ENCODE measurements around the gene UBE2J2. TPM values are rescaled to one million over a fixed set of nuclear protein-coding genes. Genes with fewer than 3 reads are reported as not detected.

UBE2J2 gene
- total and polyA plus RNA-seq, 2 of the 8 experiments (the other 6 are each of a cell fraction or from before 2014, with no cell fraction given) = 33.6 to 67.9 TPM

GRCh38 chr1:1211541-1212441, 61.9 kb downstream of the UBE2J2 start:
- Histone ChIP-seq H2AK5ac (ENCODE audit: low read depth, low read length) (no peak overlapping the region), H2BK5ac (ENCODE audit: low read depth, low read length) (no peak overlapping the region), H3K36me3 (ENCODE audit: control insufficient read depth in 2 of 4, insufficient read depth in 4 of 4, low read length in 3 of 4) (no peaks in the 10 kb centered on the region; a peak in 1 of 8 replicates), H3K27ac (ENCODE audit: low read depth, low read length) (no peak overlapping the region), H3K27me3 (replicated peaks in 1 of 4; ENCODE audit: control insufficient read depth in 3 of 4, extremely low read depth in 1 of 4, insufficient read depth in 3 of 4, low read length in 3 of 4) (peaks cover 0 to 4% (median 2%) of the 10 kb centered on the region in 4 experiments; a peak in 5 of 7 replicates), H4K91ac (replicated peaks; ENCODE audit: insufficient read length, low read length) (no peak overlapping the region), H3K14ac (ENCODE audit: insufficient read length) (no peak overlapping the region), H3K23me2 (ENCODE audit: low read depth, low read length) (no peaks in the 10 kb centered on the region), H3K4me3 (ENCODE audit: extremely low read depth in 1 of 4, insufficient read depth in 2 of 4, low read depth in 3 of 4, low read length in 4 of 4) (no peak overlapping the region), H4K8ac (ENCODE audit: extremely low read depth, insufficient read depth, low read length) (no peak overlapping the region), H4K5ac (ENCODE audit: insufficient read length, low read depth, low read length) (no peak overlapping the region), H3K23ac (ENCODE audit: insufficient read length) (no peak overlapping the region), H2BK15ac (ENCODE audit: low read length) (no peak overlapping the region), H3K4me1 (replicated peaks in 1 of 4; ENCODE audit: control insufficient read depth in 3 of 4, insufficient read depth in 4 of 4, low read length in 3 of 4) (peaks cover 0 to 2% (median 1%) of the 10 kb centered on the region in 4 experiments; a peak in 5 of 7 replicates), H3K79me2 (ENCODE audit: control insufficient read depth in 1 of 2, insufficient read depth in 2 of 2, low read length in 2 of 2) (no peaks in the 10 kb centered on the region), H2BK120ac (replicated peaks; ENCODE audit: low read depth, low read length) (no peak overlapping the region), H3K9me3 (ENCODE audit: insufficient read depth in 2 of 2, low read depth in 1 of 2, low read length in 1 of 2) (no peaks in the 10 kb centered on the region), H2BK20ac (ENCODE audit: low read length) (no peak overlapping the region), H3K18ac (ENCODE audit: extremely low read depth, low read length) (no peak overlapping the region), H2BK12ac (ENCODE audit: low read depth, low read length) (no peak overlapping the region), H4K20me1 (replicated peaks in 1 of 2; ENCODE audit: control insufficient read depth in 1 of 2, insufficient read depth in 2 of 2, low read length in 2 of 2) (peaks cover 3 to 6% of the 10 kb centered on the region in 2 experiments), H2AFZ (ENCODE audit: low read length) (no peak overlapping the region), H3K56ac (replicated peaks; ENCODE audit: insufficient read length, low read depth, low read length) (no peak overlapping the region), H3K79me1 (ENCODE audit: low read depth, low read length) (no peaks in the 10 kb centered on the region), H3K9ac (replicated peaks in 1 of 4; ENCODE audit: extremely low read depth in 1 of 4, low read depth in 3 of 4, low read length in 3 of 4) (no peak overlapping the region), H3K4ac (replicated peaks; ENCODE audit: insufficient read length, low read depth, low read length) (no peak overlapping the region), H3K4me2 (ENCODE audit: insufficient read depth in 1 of 2, low read depth in 2 of 2, low read length in 2 of 2) (no peak overlapping the region)
- FAIRE-seq = no peak
- 80% methylated on average over 1 of the region's 28 CpGs; no CpG with 5 or more reads in 1 of the 2 experiments for WGBS, 2 experiments (ENCODE audit: extremely low coverage in 1 of 2, insufficient coverage in 1 of 2, insufficient read length in 1 of 2, insufficient replicate concordance in 2 of 2, low coverage in 1 of 2, low lambda C conversion rate in 2 of 2, missing lambda C conversion rate in 1 of 2)
- POLR2A ChIA-PET (ENCODE audit: partially characterized antibody) = interaction anchor here (0.7 kb wide), 1 partner anchor 19 kb away, joined by 3 read pairs; the partner anchor contains the start of gene SDF4
- CTCF ChIA-PET (ENCODE audit: partially characterized antibody) = interaction anchor here (1.1 to 2.2 kb wide), 4 partner anchors 38 to 148 kb away, joined by 3 to 9 read pairs (median 4); partner anchors contain the start of gene TTLL10
- no peak for DNase-seq (ENCODE audit: low read depth in 1 of 2, low spot score in 2 of 2)
- TF ChIP-seq JUN (IDR thresholded peaks at IDR 0.05; ENCODE audit: low read depth, low read length) (no peak), SP1 (IDR thresholded peaks at IDR 0.05; ENCODE audit: low read depth, low read length) (no peak), CHD1 (IDR thresholded peaks at IDR 0.05; ENCODE audit: low read depth, low read length) (no peak), HDAC6 (IDR thresholded peaks at IDR 0.05; ENCODE audit: low read depth, low read length) (no peak)

Measured in H1 (cell line).